Fibroblast of gingiva (primary cell): ENCODE results near the gene RNF20.
A peak's percentile ranks its signal among the peaks of the same experiment; 100 is the strongest.
"Not testable (repeated sequence)": the region's sequence is repeated elsewhere in the genome, so short reads cannot be mapped to it uniquely, and the experiment has no call there.

Source experiments
- DNase-seq: peaks from one replicate; pipeline ENCODE4 v3.0.0-alpha.2; 2011; ENCODE audit warnings: low read depth

The RNF20 gene

GRCh38 chr9:101587332-101588043 lies 53.8 kb downstream of the RNF20 start:
- no peak for DNase-seq

- not testable (repeated sequence) for DNase-seq
Observed at GRCh38 chr9:101590074-101590473, 56.4 kb downstream of the RNF20 start.

GRCh38 chr9:101590901-101591300 lies 57.2 kb downstream of the RNF20 start:
- DNase-seq: no peak

- no peak for DNase-seq
Observed at GRCh38 chr9:101591787-101592446, 58.3 kb downstream of the RNF20 start.

GRCh38 chr9:101592788-101593187 lies 59.1 kb downstream of the RNF20 start:
- no peak for DNase-seq

GRCh38 chr9:101593345-101593744 lies 59.7 kb downstream of the RNF20 start:
- DNase-seq: no peak

GRCh38 chr9:101594796-101595195 lies 61.1 kb downstream of the RNF20 start, which contains the start of gene PPP3R2:
PPP3R2 (minus strand) TSS chr9:101594969; CDS start chr9:101594921, 48 bp downstream.
- no peak for DNase-seq

GRCh38 chr9:101601904-101602765 lies 68.5 kb downstream of the RNF20 start:
- peak; percentile 41 for DNase-seq

GRCh38 chr9:101604296-101604695 lies 70.6 kb downstream of the RNF20 start:
- no peak for DNase-seq

GRCh38 chr9:101605547-101605946 lies 71.9 kb downstream of the RNF20 start:
- no peak for DNase-seq
